BLaER1 (cell line): ENCODE measurements around the gene SDK2.

Experiments used
- H3K27ac ChIP-seq: shearing (Covaris generic); formaldehyde crosslinking; 2 replicates; pipeline ENCODE4 v1.8.1; 2022
- H3K27me3 ChIP-seq: shearing (Covaris generic); formaldehyde crosslinking; 2 replicates; pipeline ENCODE4 v1.8.1; 2022
- H3K36me3 ChIP-seq: shearing (Covaris generic); formaldehyde crosslinking; 2 replicates; pipeline ENCODE4 v1.8.1; 2022
- H3K4me1 ChIP-seq: shearing (Covaris generic); formaldehyde crosslinking; 2 replicates; pipeline ENCODE4 v1.8.1; 2022
- H3K4me2 ChIP-seq: shearing (Covaris generic); formaldehyde crosslinking; 2 replicates; pipeline ENCODE4 v1.8.1; 2022
- H3K4me3 ChIP-seq: shearing (Covaris generic); formaldehyde crosslinking; 2 replicates; pipeline ENCODE4 v1.8.1; 2022
- H3K9ac ChIP-seq: shearing (Covaris generic); formaldehyde crosslinking; 2 replicates; pipeline ENCODE4 v1.8.1; 2022
- H3K9me3 ChIP-seq: shearing (Covaris generic); formaldehyde crosslinking; 2 replicates; pipeline ENCODE4 v1.8.1; 2022
- H4K20me1 ChIP-seq: shearing (Covaris generic); formaldehyde crosslinking; 2 replicates; pipeline ENCODE4 v1.8.1; 2022
- Cebpa-rat ChIP-seq: shearing (Covaris generic); IDR thresholded peaks from 2 replicates; pipeline ENCODE4 v1.8.1; 2022

The SDK2 gene

GRCh38 chr17:73643852-73644144, 447 bp downstream of the SDK2 start:
- TF ChIP-seq Cebpa-rat, result no peak
- peaks cover 46% of the 10 kb centered on the region for H4K20me1 ChIP-seq
- H3K4me1 ChIP-seq, result peaks cover 41% of the 10 kb centered on the region
- peak overlapping the region; percentile 74 for H3K9ac ChIP-seq
- H3K27ac ChIP-seq, result peak overlapping the region; percentile 4; the same call in 1 of the 2 replicates
- H3K4me3 ChIP-seq, result peak overlapping the region; percentile 83
- no peaks in the 10 kb centered on the region for H3K9me3 ChIP-seq
- H3K27me3 ChIP-seq, result peaks cover 60% of the 10 kb centered on the region
- peak overlapping the region; percentile 91 for H3K4me2 ChIP-seq
- H3K36me3 ChIP-seq, result no peaks in the 10 kb centered on the region

- Histone ChIP-seq H4K20me1 (peaks cover 52% of the 10 kb centered on the region), H3K4me3 (peak overlapping the region; percentile 83), H3K4me1 (peaks cover 41% of the 10 kb centered on the region), H3K27ac (peak overlapping the region; percentile 55; the same call in 1 of the 2 replicates), H3K9ac (peak overlapping the region; percentile 73), H3K9me3 (no peaks in the 10 kb centered on the region), H3K27me3 (peaks cover 60% of the 10 kb centered on the region), H3K36me3 (no peaks in the 10 kb centered on the region), H3K4me2 (peak overlapping the region; percentile 91)
- no peak for TF ChIP-seq Cebpa-rat
These were observed 1.0 kb downstream of the SDK2 start for GRCh38 chr17:73643001-73643851.

- H3K4me2 ChIP-seq, result peak overlapping the region; percentile 91
- TF ChIP-seq Cebpa-rat, result no peak
- H3K9ac ChIP-seq, result peak overlapping the region; percentile 73
- H3K27me3 ChIP-seq, result peaks cover 60% of the 10 kb centered on the region
- peak overlapping the region; percentile 83 for H3K4me3 ChIP-seq
- peak overlapping the region; percentile 55; the same call in 1 of the 2 replicates for H3K27ac ChIP-seq
- H3K4me1 ChIP-seq, result peaks cover 41% of the 10 kb centered on the region
- H4K20me1 ChIP-seq, result peaks cover 58% of the 10 kb centered on the region
- H3K9me3 ChIP-seq, result no peaks in the 10 kb centered on the region
- H3K36me3 ChIP-seq, result peaks cover 4% of the 10 kb centered on the region; the same call in 1 of the 2 replicates
These were observed 1.6 kb downstream of the SDK2 start for GRCh38 chr17:73642659-73643000.

- peak overlapping the region; percentile 83; the same call in 1 of the 2 replicates for H3K4me3 ChIP-seq
- peaks cover 41% of the 10 kb centered on the region for H3K4me1 ChIP-seq
- peak overlapping the region; percentile 73; the same call in 1 of the 2 replicates for H3K9ac ChIP-seq
- no peaks in the 10 kb centered on the region for H3K9me3 ChIP-seq
- no peak overlapping the region for H3K27ac ChIP-seq
- peak overlapping the region; percentile 91 for H3K4me2 ChIP-seq
- H4K20me1 ChIP-seq, result peaks cover 63% of the 10 kb centered on the region
- peaks cover 54% of the 10 kb centered on the region for H3K27me3 ChIP-seq
- H3K36me3 ChIP-seq, result peaks cover 5% of the 10 kb centered on the region; the same call in 1 of the 2 replicates
- no peak for TF ChIP-seq Cebpa-rat
These were observed 2.2 kb downstream of the SDK2 start for GRCh38 chr17:73641826-73642600.

DNA sequence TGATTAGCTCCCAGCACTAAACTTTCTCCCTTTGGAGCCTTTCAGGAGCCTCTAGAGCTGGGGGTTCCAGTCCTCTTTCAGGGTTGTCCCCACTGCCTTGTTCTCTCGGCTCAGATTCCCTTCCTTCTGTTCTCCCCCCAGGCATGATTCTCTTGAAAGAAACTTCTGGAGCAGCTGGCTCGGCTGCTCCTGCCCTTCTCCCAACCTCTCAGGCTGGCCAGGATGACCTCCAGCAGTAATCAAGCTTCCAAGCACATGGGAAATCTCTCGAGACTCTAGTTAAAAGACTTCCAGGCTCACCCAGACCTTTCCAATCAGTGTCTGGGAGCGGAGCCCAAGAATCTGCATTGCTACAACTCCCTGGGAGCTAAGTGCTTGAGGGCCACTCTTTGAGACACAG, 3.6 kb downstream of the SDK2 start:
- Histone ChIP-seq H3K27me3 (peaks cover 42% of the 10 kb centered on the region), H3K27ac (no peak overlapping the region)
- TF ChIP-seq Cebpa-rat, result no peak

DNA sequence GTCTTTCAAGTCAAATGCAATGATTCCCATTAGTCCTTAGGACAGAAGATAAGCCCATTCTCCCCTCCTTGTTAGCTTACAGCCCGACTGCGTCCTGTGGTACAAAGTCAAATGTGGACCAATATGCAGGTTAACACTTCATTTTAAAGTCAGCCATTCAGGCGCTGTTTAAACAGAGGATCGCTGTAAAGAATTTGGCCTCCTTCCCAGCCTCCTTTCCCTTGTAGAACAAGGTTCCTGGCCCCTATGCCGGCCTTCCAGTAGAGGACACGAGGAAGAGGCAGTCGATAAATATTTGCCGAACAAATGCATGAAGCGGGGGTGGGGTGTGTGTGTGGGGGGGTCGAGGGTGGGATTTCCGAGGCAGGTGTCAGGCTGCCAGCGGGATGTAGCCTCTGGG, 4.3 kb downstream of the SDK2 start:
- no peak for TF ChIP-seq Cebpa-rat
- Histone ChIP-seq H3K4me2 (no peak overlapping the region; the same call in 1 of the 2 replicates), H3K4me1 (peaks cover 35% of the 10 kb centered on the region), H3K4me3 (no peak overlapping the region), H3K36me3 (peaks cover 5% of the 10 kb centered on the region; the same call in 1 of the 2 replicates), H3K27me3 (peaks cover 35% of the 10 kb centered on the region), H3K27ac (no peak overlapping the region), H3K9ac (no peak overlapping the region), H4K20me1 (peaks cover 72% of the 10 kb centered on the region), H3K9me3 (no peaks in the 10 kb centered on the region)

More for the DNA sequence above, 3.6 kb downstream of the SDK2 start:
- no peaks in the 10 kb centered on the region for H3K9me3 ChIP-seq
- H3K36me3 ChIP-seq, result peaks cover 5% of the 10 kb centered on the region; the same call in 1 of the 2 replicates
- H3K4me2 ChIP-seq, result peak overlapping the region; percentile 91; the same call in 1 of the 2 replicates
- no peak overlapping the region for H3K4me3 ChIP-seq
- no peak overlapping the region for H3K9ac ChIP-seq
- H3K4me1 ChIP-seq, result peaks cover 40% of the 10 kb centered on the region
- H4K20me1 ChIP-seq, result peaks cover 65% of the 10 kb centered on the region

DNA sequence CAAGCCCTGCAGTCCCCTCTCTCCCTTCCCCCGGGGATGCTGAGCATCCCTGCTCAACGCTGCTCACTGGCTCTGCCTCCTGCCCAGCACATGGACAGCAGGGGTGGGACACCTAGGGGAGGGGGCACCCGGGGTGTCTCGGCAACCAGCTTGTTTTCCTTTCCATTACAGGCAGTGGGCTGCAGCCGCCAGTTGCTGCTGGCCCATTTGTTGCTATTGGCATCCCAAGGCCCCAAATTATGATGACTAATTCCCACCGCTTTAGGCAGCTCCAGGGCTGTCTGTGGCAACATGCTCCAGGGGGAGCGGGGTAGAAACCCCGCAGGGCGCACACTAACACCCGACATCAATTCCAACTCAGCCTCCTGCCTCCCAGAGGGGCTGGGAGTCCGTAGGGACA, 4.9 kb downstream of the SDK2 start:
- Histone ChIP-seq H3K36me3 (peaks cover 5% of the 10 kb centered on the region; the same call in 1 of the 2 replicates), H4K20me1 (peaks cover 76% of the 10 kb centered on the region), H3K27me3 (peaks cover 28% of the 10 kb centered on the region), H3K4me1 (peaks cover 35% of the 10 kb centered on the region), H3K9ac (no peak overlapping the region), H3K4me3 (no peak overlapping the region), H3K27ac (no peak overlapping the region), H3K4me2 (no peak overlapping the region; the same call in 1 of the 2 replicates), H3K9me3 (no peaks in the 10 kb centered on the region)
- TF ChIP-seq Cebpa-rat, result no peak

GRCh38 chr17:73638556-73638955, 5.7 kb downstream of the SDK2 start:
- TF ChIP-seq Cebpa-rat, result no peak
- peaks cover 5% of the 10 kb centered on the region; the same call in 1 of the 2 replicates for H3K36me3 ChIP-seq
- peaks cover 83% of the 10 kb centered on the region for H4K20me1 ChIP-seq
- H3K4me1 ChIP-seq, result peaks cover 34% of the 10 kb centered on the region
- H3K27ac ChIP-seq, result no peak overlapping the region
- H3K4me3 ChIP-seq, result no peak overlapping the region
- no peaks in the 10 kb centered on the region for H3K9me3 ChIP-seq
- no peak overlapping the region for H3K9ac ChIP-seq
- no peak overlapping the region; the same call in 1 of the 2 replicates for H3K4me2 ChIP-seq
- H3K27me3 ChIP-seq, result peaks cover 21% of the 10 kb centered on the region

DNA sequence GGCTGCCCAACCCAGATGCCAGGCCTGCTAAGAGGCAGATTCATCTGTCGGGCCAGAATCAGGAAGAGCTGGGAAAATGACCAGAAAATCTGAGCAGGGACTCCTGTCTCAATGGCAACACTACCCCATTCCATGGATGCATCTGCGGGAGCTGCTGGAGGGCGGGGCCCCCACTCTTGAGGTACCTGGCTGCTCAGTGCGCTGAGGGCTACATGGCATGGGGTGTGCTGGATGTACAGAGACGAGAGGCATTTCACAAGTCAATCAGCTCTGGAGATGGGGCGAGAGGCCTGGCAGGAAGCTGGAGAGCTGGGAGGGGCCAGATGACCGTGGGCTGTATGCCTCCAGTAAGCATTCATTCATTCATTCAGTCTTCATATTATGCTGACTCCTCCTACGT, 6.4 kb downstream of the SDK2 start:
- peaks cover 83% of the 10 kb centered on the region for H4K20me1 ChIP-seq
- no peak overlapping the region for H3K4me2 ChIP-seq
- peaks cover 14% of the 10 kb centered on the region for H3K27me3 ChIP-seq
- no peak overlapping the region for H3K4me3 ChIP-seq
- H3K9me3 ChIP-seq, result no peaks in the 10 kb centered on the region
- H3K27ac ChIP-seq, result no peak overlapping the region
- TF ChIP-seq Cebpa-rat, result no peak
- H3K36me3 ChIP-seq, result peaks cover 5% of the 10 kb centered on the region; the same call in 1 of the 2 replicates
- peaks cover 28% of the 10 kb centered on the region for H3K4me1 ChIP-seq
- H3K9ac ChIP-seq, result no peak overlapping the region
